BJ (cell line): Measurements from ENCODE around the gene SH3PXD2B. TPM values are rescaled to one million over a fixed set of nuclear protein-coding genes. Genes with fewer than 3 reads are reported as not detected.
A peak's percentile ranks its signal among the peaks of the same experiment; 100 is the strongest.

ENCODE experiments used
- CTCF ChIA-PET: fragments of 350-600 bp; formaldehyde crosslinking; extraction: SDS; loops from one replicate; lab custom pipeline; 2021; ENCODE audit warnings: antibody characterized with exemption, inconsistent platforms; lab: Yijun Ruan, JAX
- POLR2A ChIA-PET: fragments of 300-600 bp; sonication (Branson Sonifier 250); formaldehyde crosslinking; extraction: SDS; loops from one replicate; lab custom pipeline; 2021; ENCODE audit warnings: antibody characterized with exemption; lab: Charles Lee
- DNase-seq: peaks from one replicate; pipeline ENCODE4 v3.0.0-alpha.2; 2011; ENCODE audit warnings: low read depth
- H3K27me3 ChIP-seq: 2 replicates; pipeline ENCODE4 v1.6.0; 2011; ENCODE audit warnings: low read length; ENCODE audit not compliant: control insufficient read depth, insufficient read depth
- H3K36me3 ChIP-seq: 2 replicates; pipeline ENCODE4 v1.5.1; 2011; ENCODE audit warnings: low read length; ENCODE audit not compliant: control insufficient read depth, insufficient read depth
- H3K4me3 ChIP-seq: 2 replicates; pipeline ENCODE4 v1.5.1; 2011; ENCODE audit warnings: low read depth, mild to moderate bottlenecking, control low read depth, low read length
- polyA plus RNA-seq: library from polyadenylated mRNA; depleted of rRNA; stranded (reverse); fragments of >200 nt; gene quantifications from 2 replicates; pipeline ENCODE4 v1.2.3, GENCODE V29; 2011
- TF ChIP-seq, protein P1 (sequence below): IDR thresholded peaks from 2 replicates; pipeline ENCODE4 v1.5.1; 2011; ENCODE audit warnings: low read depth, mild to moderate bottlenecking, control low read depth, inconsistent platforms, low read length, moderate library complexity; ENCODE audit not compliant: insufficient read depth

Gene SH3PXD2B
- polyA plus RNA-seq, 1 experiment: 15.5 TPM

DNA sequence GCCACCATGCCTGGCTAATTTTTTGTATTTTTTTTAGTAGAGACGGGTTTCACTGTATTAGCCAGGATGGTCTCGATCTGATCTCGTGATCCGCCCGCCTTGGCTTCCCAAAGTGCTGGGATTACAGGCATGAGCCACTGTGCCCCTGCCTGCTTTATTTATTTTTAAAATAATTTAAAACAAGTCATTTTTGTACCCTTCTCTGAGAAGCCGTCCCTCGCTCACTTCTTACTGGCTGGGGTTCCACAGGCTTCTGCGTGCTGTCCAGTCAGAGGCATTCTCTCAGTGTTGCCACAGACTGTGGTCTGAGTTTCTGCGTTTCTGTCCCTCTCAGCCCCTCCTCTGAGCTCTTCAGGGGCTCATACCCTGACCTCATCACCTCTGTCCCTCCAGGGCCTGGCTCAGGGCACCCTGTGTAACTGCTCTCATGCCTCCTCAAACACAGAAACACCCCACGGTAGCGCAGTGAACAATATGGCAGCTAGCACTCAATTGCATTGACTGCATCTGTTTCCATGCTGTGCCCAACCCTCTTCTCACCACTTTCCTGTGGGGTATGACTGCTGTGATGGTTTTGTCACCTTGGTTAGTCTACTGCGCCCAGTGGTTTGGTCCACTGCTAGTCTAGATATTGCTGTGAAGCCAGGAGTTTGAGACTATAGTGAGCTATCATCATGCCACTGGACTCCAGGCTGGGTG lies 44.3 kb upstream of the SH3PXD2B start:
- H3K27me3 ChIP-seq: peaks cover 11% of the 10 kb centered on the region
- no peak overlapping the region for H3K4me3 ChIP-seq
- no peak for DNase-seq
- ChIA-PET CTCF (interaction anchor here (0.6 to 1.3 kb wide), 2 partner anchors 19 to 200 kb away, joined by 3 read pairs; no protein-coding TSS in a partner anchor), POLR2A (no interaction called here)
- no peaks in the 10 kb centered on the region for H3K36me3 ChIP-seq
- TF ChIP-seq, protein P1, sequence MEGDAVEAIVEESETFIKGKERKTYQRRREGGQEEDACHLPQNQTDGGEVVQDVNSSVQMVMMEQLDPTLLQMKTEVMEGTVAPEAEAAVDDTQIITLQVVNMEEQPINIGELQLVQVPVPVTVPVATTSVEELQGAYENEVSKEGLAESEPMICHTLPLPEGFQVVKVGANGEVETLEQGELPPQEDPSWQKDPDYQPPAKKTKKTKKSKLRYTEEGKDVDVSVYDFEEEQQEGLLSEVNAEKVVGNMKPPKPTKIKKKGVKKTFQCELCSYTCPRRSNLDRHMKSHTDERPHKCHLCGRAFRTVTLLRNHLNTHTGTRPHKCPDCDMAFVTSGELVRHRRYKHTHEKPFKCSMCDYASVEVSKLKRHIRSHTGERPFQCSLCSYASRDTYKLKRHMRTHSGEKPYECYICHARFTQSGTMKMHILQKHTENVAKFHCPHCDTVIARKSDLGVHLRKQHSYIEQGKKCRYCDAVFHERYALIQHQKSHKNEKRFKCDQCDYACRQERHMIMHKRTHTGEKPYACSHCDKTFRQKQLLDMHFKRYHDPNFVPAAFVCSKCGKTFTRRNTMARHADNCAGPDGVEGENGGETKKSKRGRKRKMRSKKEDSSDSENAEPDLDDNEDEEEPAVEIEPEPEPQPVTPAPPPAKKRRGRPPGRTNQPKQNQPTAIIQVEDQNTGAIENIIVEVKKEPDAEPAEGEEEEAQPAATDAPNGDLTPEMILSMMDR: no peak

GRCh38 chr5:172497591-172498255 lies 43.4 kb upstream of the SH3PXD2B start:
- CTCF ChIA-PET: interaction anchor here (0.6 to 1.4 kb wide), 2 partner anchors 16 to 18 kb away, joined by 3 to 4 read pairs; no protein-coding TSS in a partner anchor
- TF ChIP-seq, protein P1: no peak

DNA sequence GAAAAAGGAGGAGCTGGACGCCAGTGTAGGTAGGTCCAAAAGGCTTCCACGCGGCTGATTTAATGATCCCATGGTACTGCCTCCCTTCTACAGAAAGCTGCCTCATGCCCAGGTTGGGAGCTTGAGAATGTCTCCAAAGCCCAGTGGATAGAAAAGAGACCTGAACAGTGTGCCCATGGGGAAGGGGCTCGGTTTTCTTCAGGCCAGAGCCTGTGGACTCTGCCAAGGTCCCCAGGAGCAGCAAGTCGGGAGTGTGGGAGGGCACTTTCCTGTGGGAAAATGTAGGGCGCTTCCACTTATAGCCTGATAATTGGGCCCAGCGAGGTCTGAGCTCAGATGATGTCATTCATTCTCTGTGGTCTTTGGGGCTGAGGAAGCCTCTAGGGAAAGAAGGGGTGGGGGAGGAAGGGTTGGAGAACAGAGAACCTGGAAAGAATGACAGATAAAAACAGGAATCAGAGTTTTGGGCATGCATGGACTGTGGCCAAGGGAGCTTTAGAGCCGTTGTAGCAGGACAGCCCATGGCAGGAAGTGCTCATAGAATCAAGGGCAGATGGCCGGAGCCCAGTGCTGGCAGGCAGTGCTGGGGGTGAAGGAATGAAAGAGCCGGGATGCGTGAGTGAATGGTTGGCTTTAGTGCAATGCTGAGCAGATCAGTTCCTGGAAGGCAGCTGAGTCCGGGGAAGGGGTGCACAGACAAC lies 42.5 kb upstream of the SH3PXD2B start:
- TF ChIP-seq, protein P1: no peak
- peaks cover 14% of the 10 kb centered on the region for H3K27me3 ChIP-seq
- ChIA-PET POLR2A (interaction anchor here (0.6 kb wide), 1 partner anchor 132 kb away, joined by 3 read pairs; no protein-coding TSS in a partner anchor), CTCF (interaction anchor here (1.4 to 1.8 kb wide), 2 partner anchors 17 to 202 kb away, joined by 4 read pairs; no protein-coding TSS in a partner anchor)
- no peak overlapping the region for H3K4me3 ChIP-seq
- no peaks in the 10 kb centered on the region for H3K36me3 ChIP-seq
- DNase-seq: peak; percentile 3

More at GRCh38 chr5:172497591-172498255, 43.4 kb upstream of the SH3PXD2B start:
- no peak for DNase-seq
- H3K27me3 ChIP-seq: peaks cover 14% of the 10 kb centered on the region
- H3K36me3 ChIP-seq: no peaks in the 10 kb centered on the region
- H3K4me3 ChIP-seq: no peak overlapping the region
- POLR2A ChIA-PET: no interaction called here

DNA sequence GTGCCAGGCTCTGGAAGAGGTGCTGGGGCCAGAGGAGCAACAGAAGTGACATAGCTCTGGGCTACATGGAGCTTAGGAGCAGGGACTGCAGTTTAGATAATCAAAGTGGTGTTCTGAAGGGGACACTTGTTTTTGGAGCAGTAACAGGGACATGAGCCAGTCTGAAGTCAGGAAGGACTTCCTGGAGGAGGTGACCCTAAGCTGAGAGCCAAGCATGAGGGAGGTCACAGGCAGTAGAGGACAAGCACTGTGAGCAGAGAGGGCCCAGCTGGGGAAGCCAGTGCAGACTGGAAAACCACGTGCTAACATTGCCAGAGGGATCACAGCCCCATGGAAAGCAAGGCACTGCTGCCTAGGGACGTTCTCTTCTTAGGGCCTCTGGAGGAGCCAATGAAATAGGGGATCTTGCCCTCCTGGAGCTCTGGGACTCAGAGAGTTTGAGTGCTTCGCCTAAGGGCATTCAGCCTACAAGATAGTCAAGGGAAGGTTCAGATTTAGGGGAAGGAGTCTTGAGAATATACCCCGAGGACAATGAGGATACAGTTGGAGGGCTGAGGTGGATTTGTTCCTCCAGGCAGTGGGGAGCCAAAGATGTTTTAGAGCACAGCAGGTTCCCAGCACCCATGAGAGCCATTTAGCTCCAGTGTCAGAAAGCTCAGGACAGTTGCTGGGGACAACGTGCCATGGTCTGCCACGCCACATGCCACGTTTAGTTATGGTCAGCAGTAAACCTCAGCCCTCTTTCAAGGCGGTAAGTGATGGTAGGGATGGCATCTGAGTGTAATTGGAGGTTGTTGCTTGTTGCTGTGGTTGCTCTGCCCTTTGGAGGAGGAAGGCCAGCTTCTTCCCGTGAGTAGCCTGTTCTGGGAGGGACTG lies 40.5 kb upstream of the SH3PXD2B start:
- TF ChIP-seq, protein P1: no peak
- CTCF ChIA-PET: interaction anchor here (0.6 to 1.3 kb wide), 5 partner anchors 10 to 455 kb away, joined by 3 to 5 read pairs (median 3); partner anchors contain the start of gene NEURL1B

More for the DNA sequence above, 40.5 kb upstream of the SH3PXD2B start:
- DNase-seq: no peak
- POLR2A ChIA-PET: interaction anchor here (0.6 kb wide), 1 partner anchor 162 kb away, joined by 4 read pairs; no protein-coding TSS in a partner anchor
- Histone ChIP-seq H3K4me3 (no peak overlapping the region), H3K27me3 (peaks cover 12% of the 10 kb centered on the region), H3K36me3 (no peaks in the 10 kb centered on the region)
